ENCODE measurements around the gene DYNLL1.

Gene DYNLL1

DNA sequence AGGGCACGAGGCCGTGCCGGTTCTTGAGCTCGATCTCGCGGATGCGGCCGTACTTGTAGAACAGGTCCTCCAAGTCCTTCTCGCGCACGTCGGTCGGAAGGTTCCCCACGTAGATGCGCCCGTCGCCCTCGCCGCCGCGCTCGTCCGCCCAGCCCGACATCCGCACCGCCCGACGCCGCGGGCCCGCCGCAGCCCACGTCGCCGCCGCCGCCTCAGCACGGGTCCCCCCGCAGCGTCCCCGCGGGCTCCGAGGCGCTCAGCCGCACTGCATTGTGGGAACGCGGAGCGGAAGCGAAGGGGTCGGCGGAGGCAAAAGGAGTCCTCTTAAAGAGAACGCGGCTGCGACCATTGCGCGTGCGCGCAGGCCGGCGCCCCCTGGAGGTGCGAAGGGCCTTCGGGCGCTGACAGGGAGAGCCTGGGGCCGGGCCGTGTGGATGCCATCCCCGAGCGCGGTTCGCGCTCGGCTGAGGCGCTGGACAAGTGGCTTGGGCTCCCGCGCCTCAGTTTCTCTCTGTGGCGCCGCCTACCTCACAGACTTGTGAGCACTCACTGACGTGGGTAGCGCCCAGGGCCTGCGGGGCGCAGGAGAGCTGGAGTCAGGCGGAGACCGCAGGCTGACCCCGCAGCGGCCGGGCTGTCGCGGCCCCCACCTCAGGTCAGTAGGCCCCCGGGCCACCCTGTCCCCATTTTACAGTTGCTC lies 26.3 kb upstream of the DYNLL1 start, which contains the start of gene SRSF9:
Gene SRSF9 (minus strand): TSS at position 299 of the 700 bp plus-strand sequence. CDS start 139 bp downstream, at position 160.
- Histone ChIP-seq H3K36me3 (ENCODE audit: insufficient read depth, low read length) (peaks cover 32% of the 10 kb centered on the region), H3K27ac (ENCODE audit: low read length) (peak within 1 kb of the TSS; percentile 90), H3K4me1 (ENCODE audit: insufficient read depth, low read length) (peaks cover 48% of the 10 kb centered on the region), H2AFZ (ENCODE audit: low read depth, low read length) (peak within 1 kb of the TSS; percentile 97), H3K4me3 (ENCODE audit: low read depth in 1 of 2, low read length in 2 of 2) (peak within 1 kb of the TSS; percentile 81 to 89), H3K9ac (ENCODE audit: low read depth, low read length) (peak within 1 kb of the TSS; percentile 89), H3K4me2 (ENCODE audit: insufficient read depth, low read length) (peak within 1 kb of the TSS; percentile 78), H3K79me2 (ENCODE audit: insufficient read depth, low read length) (peaks cover 75% of the 10 kb centered on the region), H3K27me3 (ENCODE audit: insufficient read depth, low read length, poor library complexity) (no peaks in the 10 kb centered on the region), H4K20me1 (ENCODE audit: insufficient read depth, low read length) (peaks cover 37% of the 10 kb centered on the region), H3K9me3 (ENCODE audit: insufficient read depth, low read length, severe bottlenecking) (no peaks in the 10 kb centered on the region)
- peak; percentile 96 for DNase-seq
- TF ChIP-seq, protein P1, sequence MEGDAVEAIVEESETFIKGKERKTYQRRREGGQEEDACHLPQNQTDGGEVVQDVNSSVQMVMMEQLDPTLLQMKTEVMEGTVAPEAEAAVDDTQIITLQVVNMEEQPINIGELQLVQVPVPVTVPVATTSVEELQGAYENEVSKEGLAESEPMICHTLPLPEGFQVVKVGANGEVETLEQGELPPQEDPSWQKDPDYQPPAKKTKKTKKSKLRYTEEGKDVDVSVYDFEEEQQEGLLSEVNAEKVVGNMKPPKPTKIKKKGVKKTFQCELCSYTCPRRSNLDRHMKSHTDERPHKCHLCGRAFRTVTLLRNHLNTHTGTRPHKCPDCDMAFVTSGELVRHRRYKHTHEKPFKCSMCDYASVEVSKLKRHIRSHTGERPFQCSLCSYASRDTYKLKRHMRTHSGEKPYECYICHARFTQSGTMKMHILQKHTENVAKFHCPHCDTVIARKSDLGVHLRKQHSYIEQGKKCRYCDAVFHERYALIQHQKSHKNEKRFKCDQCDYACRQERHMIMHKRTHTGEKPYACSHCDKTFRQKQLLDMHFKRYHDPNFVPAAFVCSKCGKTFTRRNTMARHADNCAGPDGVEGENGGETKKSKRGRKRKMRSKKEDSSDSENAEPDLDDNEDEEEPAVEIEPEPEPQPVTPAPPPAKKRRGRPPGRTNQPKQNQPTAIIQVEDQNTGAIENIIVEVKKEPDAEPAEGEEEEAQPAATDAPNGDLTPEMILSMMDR (IDR thresholded peaks at IDR 0.05; ENCODE audit: borderline replicate concordance, extremely low read depth, low read length, poor library complexity, severe bottlenecking) = peak; percentile 97
- TF ChIP-seq EZH2 (IDR thresholded peaks at IDR 0.05; ENCODE audit: borderline replicate concordance, low read depth, low read length, severe bottlenecking) = no peak
- ATAC-seq (ENCODE audit: insufficient read depth, low read depth) = peak; percentile 89

- peak; percentile 48 for ATAC-seq (ENCODE audit: insufficient read depth, low read depth)
- peak overlapping the region; percentile 90 for H3K27ac ChIP-seq (ENCODE audit: low read length)
- peaks cover 34% of the 10 kb centered on the region for H4K20me1 ChIP-seq (ENCODE audit: insufficient read depth, low read length)
- H3K27me3 ChIP-seq (ENCODE audit: insufficient read depth, low read length, poor library complexity) = no peaks in the 10 kb centered on the region
- H3K4me3 ChIP-seq (ENCODE audit: low read depth in 1 of 2, low read length in 2 of 2) = peak overlapping the region; percentile 81 to 89
- H3K9ac ChIP-seq (ENCODE audit: low read depth, low read length) = peak overlapping the region; percentile 89
- peaks cover 25% of the 10 kb centered on the region for H3K36me3 ChIP-seq (ENCODE audit: insufficient read depth, low read length)
- H3K9me3 ChIP-seq (ENCODE audit: insufficient read depth, low read length, severe bottlenecking) = no peaks in the 10 kb centered on the region
- TF ChIP-seq, protein P1 (IDR thresholded peaks at IDR 0.05; ENCODE audit: borderline replicate concordance, extremely low read depth, low read length, poor library complexity, severe bottlenecking) = no peak
- TF ChIP-seq EZH2 (IDR thresholded peaks at IDR 0.05; ENCODE audit: borderline replicate concordance, low read depth, low read length, severe bottlenecking) = no peak
- H3K4me2 ChIP-seq (ENCODE audit: insufficient read depth, low read length) = peak overlapping the region; percentile 78
- H2AFZ ChIP-seq (ENCODE audit: low read depth, low read length) = peak overlapping the region; percentile 97
- no peak for DNase-seq
- peaks cover 47% of the 10 kb centered on the region for H3K4me1 ChIP-seq (ENCODE audit: insufficient read depth, low read length)
- H3K79me2 ChIP-seq (ENCODE audit: insufficient read depth, low read length) = peaks cover 68% of the 10 kb centered on the region
Measured at GRCh38 chr12:120470150-120470784, 25.6 kb upstream of the DYNLL1 start.

DNA sequence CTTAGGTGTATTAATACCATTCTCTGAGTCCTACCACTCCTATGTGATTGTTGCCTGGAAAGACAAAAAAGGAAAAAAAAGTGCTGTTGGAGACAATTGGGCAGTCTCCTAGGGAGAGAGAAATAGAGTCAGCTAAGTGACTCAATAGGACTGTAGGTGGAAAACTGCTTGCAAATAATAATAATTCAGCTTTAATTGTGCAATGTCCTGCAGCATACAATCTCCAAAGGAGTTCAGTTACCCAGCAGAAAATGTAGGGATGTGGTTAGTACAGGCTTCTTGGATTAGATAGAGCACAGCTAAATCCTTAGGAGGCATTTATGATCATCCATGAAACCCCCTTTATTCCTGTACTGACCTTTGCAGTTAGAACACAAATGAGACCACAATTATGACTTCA lies 23.4 kb upstream of the DYNLL1 start:
- H2AFZ ChIP-seq (ENCODE audit: low read depth, low read length) = no peak overlapping the region
- H3K9ac ChIP-seq (ENCODE audit: low read depth, low read length) = no peak overlapping the region
- H3K9me3 ChIP-seq (ENCODE audit: insufficient read depth, low read length, severe bottlenecking) = no peaks in the 10 kb centered on the region
- no peaks in the 10 kb centered on the region for H3K27me3 ChIP-seq (ENCODE audit: insufficient read depth, low read length, poor library complexity)
- no peak overlapping the region for H3K27ac ChIP-seq (ENCODE audit: low read length)
- H3K4me2 ChIP-seq (ENCODE audit: insufficient read depth, low read length) = no peak overlapping the region
- ATAC-seq (ENCODE audit: insufficient read depth, low read depth) (no peak), DNase-seq (no peak)
- no peak for TF ChIP-seq EZH2 (IDR thresholded peaks at IDR 0.05; ENCODE audit: borderline replicate concordance, low read depth, low read length, severe bottlenecking)
- TF ChIP-seq, protein P1 (IDR thresholded peaks at IDR 0.05; ENCODE audit: borderline replicate concordance, extremely low read depth, low read length, poor library complexity, severe bottlenecking) = no peak
- peaks cover 12% of the 10 kb centered on the region for H4K20me1 ChIP-seq (ENCODE audit: insufficient read depth, low read length)
- peaks cover 45% of the 10 kb centered on the region for H3K79me2 ChIP-seq (ENCODE audit: insufficient read depth, low read length)
- H3K36me3 ChIP-seq (ENCODE audit: insufficient read depth, low read length) = peaks cover 3% of the 10 kb centered on the region
- no peak overlapping the region for H3K4me3 ChIP-seq (ENCODE audit: low read depth in 1 of 2, low read length in 2 of 2)
- peaks cover 30% of the 10 kb centered on the region for H3K4me1 ChIP-seq (ENCODE audit: insufficient read depth, low read length)
